Measurements from ENCODE around the gene WNT3A.

WNT3A gene

DNA sequence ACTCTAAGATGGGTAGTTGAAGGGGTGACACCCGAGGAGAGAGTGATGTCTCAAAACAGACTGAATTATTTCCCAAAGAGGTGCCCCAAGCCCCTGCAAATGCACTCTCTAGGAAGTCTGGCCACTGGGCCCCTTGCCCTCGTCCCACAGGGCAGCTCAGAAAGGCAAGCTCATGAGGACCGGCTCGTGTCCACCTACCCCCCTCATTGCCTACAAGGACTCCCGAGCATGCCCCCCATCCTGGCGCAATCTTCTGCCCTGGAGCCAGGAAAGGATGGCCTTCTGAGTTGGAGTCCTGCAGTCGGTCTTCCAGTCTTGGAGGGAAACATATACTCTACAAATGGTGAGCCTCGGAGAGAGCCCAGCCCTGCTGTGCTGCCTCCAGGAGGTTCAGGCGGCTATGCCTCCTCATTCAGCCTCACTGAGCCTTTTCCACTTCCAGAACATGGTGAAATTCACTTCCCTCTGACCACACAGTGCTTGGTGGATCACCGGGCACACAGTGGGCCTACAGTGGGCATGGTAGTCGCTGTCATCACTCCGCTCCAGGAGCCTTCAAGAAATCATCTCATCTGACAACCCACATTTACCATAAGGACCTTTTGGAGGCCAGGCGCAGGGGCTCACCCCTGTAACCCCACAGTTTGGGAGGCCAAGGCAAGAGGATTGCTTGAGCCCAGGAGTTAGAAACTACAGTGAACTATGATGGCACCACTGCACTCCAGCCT, 5.8 kb upstream of the WNT3A start:
- ChIA-PET CTCF (interaction anchor here (0.8 to 3.9 kb wide), 2 partner anchors 73 to 335 kb away, joined by 3 to 27 read pairs; no protein-coding TSS in a partner anchor), POLR2A (no interaction called here)
- no peaks in the 10 kb centered on the region for H3K36me3 ChIP-seq (ENCODE audit: control insufficient read depth in 2 of 2, insufficient read depth in 1 of 2, low read length in 2 of 2)
- H3K4me1 ChIP-seq (ENCODE audit: control insufficient read depth, insufficient read depth, low read length), result no peaks in the 10 kb centered on the region
- H3K4me3 ChIP-seq (ENCODE audit: low read depth, low read length), result no peak overlapping the region
- no peak for TF ChIP-seq ZBTB20 (tag by site-specific recombination; IDR thresholded peaks at IDR 0.05)
- no peak for TF ChIP-seq ZNF792 (tag by site-specific recombination; IDR thresholded peaks at IDR 0.05)
- TF ChIP-seq ZNF571 (tag by site-specific recombination; IDR thresholded peaks at IDR 0.05), result no peak
- no peak for TF ChIP-seq ZNF404 (tag by site-specific recombination; IDR thresholded peaks at IDR 0.05)
- TF ChIP-seq BCL11B (tag by site-specific recombination; IDR thresholded peaks at IDR 0.05; ENCODE audit: low read depth), result no peak
- TF ChIP-seq ZBTB8A (tag by site-specific recombination; IDR thresholded peaks at IDR 0.05), result no peak
- TF ChIP-seq ZNF580 (tag by site-specific recombination; IDR thresholded peaks at IDR 0.05), result no peak
- no peak for TF ChIP-seq ZNF677 (tag by site-specific recombination; IDR thresholded peaks at IDR 0.05)
- TF ChIP-seq ZNF510 (tag by site-specific recombination; IDR thresholded peaks at IDR 0.05; ENCODE audit: insufficient replicate concordance), result no peak
- no peaks in the 10 kb centered on the region for H3K9me3 ChIP-seq (ENCODE audit: control insufficient read depth, insufficient read depth, low read depth, low read length)
- no peak overlapping the region for H3K27ac ChIP-seq (ENCODE audit: extremely low read depth, low read depth, low read length)

GRCh38 chr1:228001738-228002535, 4.9 kb upstream of the WNT3A start:
- ChIA-PET CTCF (interaction anchor here (0.6 to 1.2 kb wide), 2 partner anchors 16 to 917 kb away, joined by 3 read pairs; no protein-coding TSS in a partner anchor), POLR2A (no interaction called here)
- TF ChIP-seq ZNF670 (tag by site-specific recombination; IDR thresholded peaks at IDR 0.05; ENCODE audit: low read depth), result no peak
- TF ChIP-seq GLIS1 (tag by site-specific recombination; IDR thresholded peaks at IDR 0.05), result peak; percentile 76
- Histone ChIP-seq H3K4me3 (ENCODE audit: low read depth, low read length) (no peak overlapping the region), H3K27ac (ENCODE audit: extremely low read depth, low read depth, low read length) (no peak overlapping the region), H3K9me3 (ENCODE audit: control insufficient read depth, insufficient read depth, low read depth, low read length) (no peaks in the 10 kb centered on the region), H3K4me1 (ENCODE audit: control insufficient read depth, insufficient read depth, low read length) (no peaks in the 10 kb centered on the region), H3K36me3 (ENCODE audit: control insufficient read depth in 2 of 2, insufficient read depth in 1 of 2, low read length in 2 of 2) (no peaks in the 10 kb centered on the region)

- no peaks in the 10 kb centered on the region for H3K36me3 ChIP-seq (ENCODE audit: control insufficient read depth in 2 of 2, insufficient read depth in 1 of 2, low read length in 2 of 2)
- no peak overlapping the region for H3K27ac ChIP-seq (ENCODE audit: extremely low read depth, low read depth, low read length)
- H3K4me3 ChIP-seq (ENCODE audit: low read depth, low read length), result no peak overlapping the region
- peaks cover 4% of the 10 kb centered on the region for H3K4me1 ChIP-seq (ENCODE audit: control insufficient read depth, insufficient read depth, low read length)
- CTCF ChIA-PET, result interaction anchor here (0.6 to 3.5 kb wide), 8 partner anchors 10 to 497 kb away, joined by 3 to 16 read pairs (median 4); partner anchors contain the start of gene MRPL55
- POLR2A ChIA-PET, result no interaction called here
- H3K9me3 ChIP-seq (ENCODE audit: control insufficient read depth, insufficient read depth, low read depth, low read length), result no peaks in the 10 kb centered on the region
- no peak for TF ChIP-seq ZNF169 (tag by site-specific recombination; IDR thresholded peaks at IDR 0.05)
- no peak for TF ChIP-seq ZNF48 (tag by site-specific recombination; IDR thresholded peaks at IDR 0.05)
- no peak for TF ChIP-seq ZNF341 (tag by site-specific recombination; IDR thresholded peaks at IDR 0.05; ENCODE audit: low read depth)
- no peak for TF ChIP-seq KLF7 (tag by site-specific recombination; IDR thresholded peaks at IDR 0.05; ENCODE audit: borderline replicate concordance)
- no peak for TF ChIP-seq ZNF155 (tag by site-specific recombination; IDR thresholded peaks at IDR 0.05)
- no peak for TF ChIP-seq KLF8 (tag by site-specific recombination; IDR thresholded peaks at IDR 0.05)
Measured at GRCh38 chr1:228002792-228003191, 4.0 kb upstream of the WNT3A start.
